ENCODE results near the gene TNS3. TPM values are rescaled to one million over a fixed set of nuclear protein-coding genes. Genes with fewer than 3 reads are reported as not detected.

Gene TNS3
- total RNA-seq, 2 experiments from 2014 or later: not detected

- H3K27me3 Mint-ChIP-seq (ENCODE audit: low read depth): no peaks in the 10 kb centered on the region
- DNase-seq: no peak
- no peaks in the 10 kb centered on the region for H3K4me1 Mint-ChIP-seq (ENCODE audit: low read depth)
- no peak overlapping the region for H3K4me3 Mint-ChIP-seq
- ChIA-PET POLR2A (no interaction called here), CTCF (no interaction called here)
- H3K9me3 Mint-ChIP-seq (ENCODE audit: insufficient read depth): no peaks in the 10 kb centered on the region
- no peak overlapping the region for H3K27ac Mint-ChIP-seq
- no peaks in the 10 kb centered on the region for H3K36me3 Mint-ChIP-seq (ENCODE audit: low read depth)
- ATAC-seq: no peak
These were observed 189.6 kb downstream of the TNS3 start for GRCh38 chr7:47392241-47392759.

GRCh38 chr7:47391726-47392125 is 190.2 kb downstream of the TNS3 start:
- H3K27ac Mint-ChIP-seq: no peak overlapping the region
- CTCF ChIA-PET: no interaction called here

GRCh38 chr7:47390914-47391313 is 191.0 kb downstream of the TNS3 start:
- no peaks in the 10 kb centered on the region for H3K9me3 Mint-ChIP-seq (ENCODE audit: insufficient read depth)
- no peaks in the 10 kb centered on the region for H3K36me3 Mint-ChIP-seq (ENCODE audit: low read depth)
- ChIA-PET CTCF (no interaction called here), POLR2A (no interaction called here)
- no peak for DNase-seq
- no peak for ATAC-seq
- H3K27ac Mint-ChIP-seq: no peak overlapping the region
- no peaks in the 10 kb centered on the region for H3K27me3 Mint-ChIP-seq (ENCODE audit: low read depth)
- no peaks in the 10 kb centered on the region for H3K4me1 Mint-ChIP-seq (ENCODE audit: low read depth)
- H3K4me3 Mint-ChIP-seq: no peak overlapping the region

More at GRCh38 chr7:47391726-47392125, 190.2 kb downstream of the TNS3 start:
- no peak overlapping the region for H3K4me3 Mint-ChIP-seq
- no peaks in the 10 kb centered on the region for H3K36me3 Mint-ChIP-seq (ENCODE audit: low read depth)
- no peaks in the 10 kb centered on the region for H3K4me1 Mint-ChIP-seq (ENCODE audit: low read depth)
- H3K27me3 Mint-ChIP-seq (ENCODE audit: low read depth): no peaks in the 10 kb centered on the region
- H3K9me3 Mint-ChIP-seq (ENCODE audit: insufficient read depth): no peaks in the 10 kb centered on the region
- POLR2A ChIA-PET: no interaction called here
- no peak for DNase-seq
- ATAC-seq: no peak

- no peaks in the 10 kb centered on the region for H3K36me3 Mint-ChIP-seq (ENCODE audit: low read depth)
- ATAC-seq: no peak
- CTCF ChIA-PET: no interaction called here
- no peaks in the 10 kb centered on the region for H3K27me3 Mint-ChIP-seq (ENCODE audit: low read depth)
- H3K27ac Mint-ChIP-seq: no peak overlapping the region
- POLR2A ChIA-PET: no interaction called here
- no peaks in the 10 kb centered on the region for H3K9me3 Mint-ChIP-seq (ENCODE audit: insufficient read depth)
- no peak overlapping the region for H3K4me3 Mint-ChIP-seq
- H3K4me1 Mint-ChIP-seq (ENCODE audit: low read depth): no peaks in the 10 kb centered on the region
- DNase-seq: no peak
These were observed 191.8 kb downstream of the TNS3 start for GRCh38 chr7:47389923-47390630.

GRCh38 chr7:47389171-47389922 is 192.6 kb downstream of the TNS3 start:
- Mint-ChIP-seq H3K9me3 (ENCODE audit: insufficient read depth) (no peaks in the 10 kb centered on the region), H3K4me1 (ENCODE audit: low read depth) (no peaks in the 10 kb centered on the region), H3K27me3 (ENCODE audit: low read depth) (no peaks in the 10 kb centered on the region), H3K27ac (no peak overlapping the region), H3K4me3 (no peak overlapping the region), H3K36me3 (ENCODE audit: low read depth) (no peaks in the 10 kb centered on the region)
- CTCF ChIA-PET: no interaction called here
- ATAC-seq (no peak), DNase-seq (no peak)
- POLR2A ChIA-PET: no interaction called here

- CTCF ChIA-PET: no interaction called here
- DNase-seq (no peak), ATAC-seq (no peak)
- Mint-ChIP-seq H3K27ac (no peak overlapping the region), H3K27me3 (ENCODE audit: low read depth) (no peaks in the 10 kb centered on the region), H3K36me3 (ENCODE audit: low read depth) (no peaks in the 10 kb centered on the region), H3K4me3 (no peak overlapping the region), H3K4me1 (ENCODE audit: low read depth) (no peaks in the 10 kb centered on the region), H3K9me3 (ENCODE audit: insufficient read depth) (no peaks in the 10 kb centered on the region)
- POLR2A ChIA-PET: no interaction called here
These were observed 194.4 kb downstream of the TNS3 start for GRCh38 chr7:47387506-47387905.

GRCh38 chr7:47386273-47386835 is 195.6 kb downstream of the TNS3 start:
- Mint-ChIP-seq H3K27me3 (ENCODE audit: low read depth) (no peaks in the 10 kb centered on the region), H3K9me3 (ENCODE audit: insufficient read depth) (no peaks in the 10 kb centered on the region), H3K4me1 (ENCODE audit: low read depth) (no peaks in the 10 kb centered on the region), H3K4me3 (no peak overlapping the region), H3K36me3 (ENCODE audit: low read depth) (no peaks in the 10 kb centered on the region), H3K27ac (no peak overlapping the region)
- ATAC-seq (no peak), DNase-seq (no peak)
- CTCF ChIA-PET: no interaction called here
- POLR2A ChIA-PET: no interaction called here

GRCh38 chr7:47385536-47386125 is 196.3 kb downstream of the TNS3 start:
- no peaks in the 10 kb centered on the region for H3K4me1 Mint-ChIP-seq (ENCODE audit: low read depth)
- no peak for DNase-seq
- no peak overlapping the region for H3K4me3 Mint-ChIP-seq
- no peaks in the 10 kb centered on the region for H3K27me3 Mint-ChIP-seq (ENCODE audit: low read depth)
- H3K27ac Mint-ChIP-seq: no peak overlapping the region
- POLR2A ChIA-PET: no interaction called here
- H3K9me3 Mint-ChIP-seq (ENCODE audit: insufficient read depth): no peaks in the 10 kb centered on the region
- H3K36me3 Mint-ChIP-seq (ENCODE audit: low read depth): no peaks in the 10 kb centered on the region
- CTCF ChIA-PET: no interaction called here
- no peak for ATAC-seq

- no peaks in the 10 kb centered on the region for H3K9me3 Mint-ChIP-seq (ENCODE audit: insufficient read depth)
- H3K4me1 Mint-ChIP-seq (ENCODE audit: low read depth): no peaks in the 10 kb centered on the region
- POLR2A ChIA-PET: no interaction called here
- CTCF ChIA-PET: no interaction called here
- no peak overlapping the region for H3K27ac Mint-ChIP-seq
- H3K4me3 Mint-ChIP-seq: no peak overlapping the region
- no peaks in the 10 kb centered on the region for H3K36me3 Mint-ChIP-seq (ENCODE audit: low read depth)
- no peak for DNase-seq
- no peaks in the 10 kb centered on the region for H3K27me3 Mint-ChIP-seq (ENCODE audit: low read depth)
- ATAC-seq: no peak
These were observed 197.0 kb downstream of the TNS3 start for GRCh38 chr7:47384755-47385535.

- Mint-ChIP-seq H3K4me3 (no peak overlapping the region), H3K36me3 (ENCODE audit: low read depth) (no peaks in the 10 kb centered on the region), H3K9me3 (ENCODE audit: insufficient read depth) (no peaks in the 10 kb centered on the region), H3K27ac (no peak overlapping the region), H3K27me3 (ENCODE audit: low read depth) (no peaks in the 10 kb centered on the region), H3K4me1 (ENCODE audit: low read depth) (no peaks in the 10 kb centered on the region)
- ATAC-seq (no peak), DNase-seq (no peak)
- CTCF ChIA-PET: no interaction called here
- POLR2A ChIA-PET: no interaction called here
These were observed 198.0 kb downstream of the TNS3 start for GRCh38 chr7:47383696-47384445.

GRCh38 chr7:47383072-47383471 is 198.8 kb downstream of the TNS3 start:
- no peak overlapping the region for H3K4me3 Mint-ChIP-seq
- no peaks in the 10 kb centered on the region for H3K36me3 Mint-ChIP-seq (ENCODE audit: low read depth)
- CTCF ChIA-PET: no interaction called here
- ATAC-seq: no peak
- no peaks in the 10 kb centered on the region for H3K9me3 Mint-ChIP-seq (ENCODE audit: insufficient read depth)
- H3K27ac Mint-ChIP-seq: no peak overlapping the region
- H3K27me3 Mint-ChIP-seq (ENCODE audit: low read depth): no peaks in the 10 kb centered on the region
- no peak for DNase-seq
- H3K4me1 Mint-ChIP-seq (ENCODE audit: low read depth): no peaks in the 10 kb centered on the region
- POLR2A ChIA-PET: no interaction called here

Data from activated CD8-positive, alpha-beta T cell treated with anti-CD3 and anti-CD28 coated beads, Interleukin-2, amount 10 ng/mL, durations not matched to agents 7 days and 5 days (primary cell).